ENCODE measurements around the gene MAFB. TPM values are rescaled to one million over a fixed set of nuclear protein-coding genes. Genes with fewer than 3 reads are reported as not detected.

MAFB gene
- total and polyA plus RNA-seq, 8 donors, result 3.7 to 48.0 (median 12.9) TPM

- Histone ChIP-seq H3K4me3 (no peak overlapping the region), H3K4me1 (peaks cover 0 to 15% (median 11%) of the 10 kb centered on the region in 3 donors), H3K9me3 (no peaks in the 10 kb centered on the region), H3K27ac (no peak overlapping the region), H3K27me3 (no peaks in the 10 kb centered on the region), H3K36me3 (no peaks in the 10 kb centered on the region)
- WGBS, 2 donors, result 49 to 57% methylated on average over 3 of the region's 3 CpGs
- peak in 3 of 4 donors; percentile 36 to 50 (median 42) for ATAC-seq
- peak in 1 of 6 donors; percentile 55 for DNase-seq
- TF ChIP-seq, protein P1, sequence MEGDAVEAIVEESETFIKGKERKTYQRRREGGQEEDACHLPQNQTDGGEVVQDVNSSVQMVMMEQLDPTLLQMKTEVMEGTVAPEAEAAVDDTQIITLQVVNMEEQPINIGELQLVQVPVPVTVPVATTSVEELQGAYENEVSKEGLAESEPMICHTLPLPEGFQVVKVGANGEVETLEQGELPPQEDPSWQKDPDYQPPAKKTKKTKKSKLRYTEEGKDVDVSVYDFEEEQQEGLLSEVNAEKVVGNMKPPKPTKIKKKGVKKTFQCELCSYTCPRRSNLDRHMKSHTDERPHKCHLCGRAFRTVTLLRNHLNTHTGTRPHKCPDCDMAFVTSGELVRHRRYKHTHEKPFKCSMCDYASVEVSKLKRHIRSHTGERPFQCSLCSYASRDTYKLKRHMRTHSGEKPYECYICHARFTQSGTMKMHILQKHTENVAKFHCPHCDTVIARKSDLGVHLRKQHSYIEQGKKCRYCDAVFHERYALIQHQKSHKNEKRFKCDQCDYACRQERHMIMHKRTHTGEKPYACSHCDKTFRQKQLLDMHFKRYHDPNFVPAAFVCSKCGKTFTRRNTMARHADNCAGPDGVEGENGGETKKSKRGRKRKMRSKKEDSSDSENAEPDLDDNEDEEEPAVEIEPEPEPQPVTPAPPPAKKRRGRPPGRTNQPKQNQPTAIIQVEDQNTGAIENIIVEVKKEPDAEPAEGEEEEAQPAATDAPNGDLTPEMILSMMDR (IDR thresholded peaks at IDR 0.05), result no peak
- intact Hi-C loops (cut with DNase I), result no loop called here
- no peak for FAIRE-seq
Observed at GRCh38 chr20:40669692-40670091, 19.3 kb downstream of the MAFB start.

DNA sequence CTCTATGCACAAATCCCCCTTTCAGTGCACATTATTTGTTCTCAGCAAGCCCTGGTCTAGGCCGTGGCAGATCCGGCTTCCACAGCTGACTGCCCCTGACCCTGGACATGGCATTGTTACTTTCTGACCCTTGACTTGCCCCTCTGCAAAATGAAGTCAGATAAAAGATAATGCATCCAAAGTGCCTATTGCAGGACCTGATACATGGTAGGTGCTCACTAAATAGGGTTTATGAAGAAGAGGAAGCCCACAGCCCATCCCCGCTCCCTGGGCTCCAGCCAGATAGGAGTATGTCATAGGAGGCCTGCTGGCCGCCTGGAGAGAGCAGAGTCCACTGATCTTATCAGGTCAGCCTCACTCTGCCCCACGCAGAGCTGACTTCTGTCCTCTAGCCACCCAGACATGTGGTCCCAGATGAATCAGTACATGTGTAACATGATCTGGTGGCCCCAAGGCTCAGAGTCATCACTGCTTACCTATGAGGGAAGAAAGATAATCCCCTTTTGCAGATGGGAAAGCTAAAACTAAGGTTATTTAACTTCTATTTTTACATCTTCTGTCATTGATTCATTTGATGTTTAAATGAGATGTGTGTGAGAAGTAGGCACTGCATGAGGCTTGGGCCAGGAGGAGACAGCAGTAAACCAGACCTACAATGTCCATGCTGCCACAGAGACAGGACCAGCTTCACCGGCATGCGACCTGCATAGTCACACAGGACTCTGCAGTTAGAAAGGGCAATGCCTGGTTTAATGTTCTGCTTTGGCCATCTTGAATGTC lies 20.4 kb downstream of the MAFB start:
- TF ChIP-seq, protein P1 (IDR thresholded peaks at IDR 0.05), result no peak
- no peak for DNase-seq
- Histone ChIP-seq H3K27ac (no peak overlapping the region), H3K4me1 (peaks cover 0 to 7% (median 6%) of the 10 kb centered on the region in 3 donors), H3K4me3 (no peak overlapping the region), H3K36me3 (no peaks in the 10 kb centered on the region), H3K27me3 (no peaks in the 10 kb centered on the region), H3K9me3 (no peaks in the 10 kb centered on the region)
- no peak for FAIRE-seq
- WGBS, 2 donors, result 68 to 71% methylated on average over 7 of the region's 7 CpGs
- peak in 2 of 4 donors; percentile 5 to 29 for ATAC-seq
- intact Hi-C loops (cut with DNase I), result no loop called here

DNA sequence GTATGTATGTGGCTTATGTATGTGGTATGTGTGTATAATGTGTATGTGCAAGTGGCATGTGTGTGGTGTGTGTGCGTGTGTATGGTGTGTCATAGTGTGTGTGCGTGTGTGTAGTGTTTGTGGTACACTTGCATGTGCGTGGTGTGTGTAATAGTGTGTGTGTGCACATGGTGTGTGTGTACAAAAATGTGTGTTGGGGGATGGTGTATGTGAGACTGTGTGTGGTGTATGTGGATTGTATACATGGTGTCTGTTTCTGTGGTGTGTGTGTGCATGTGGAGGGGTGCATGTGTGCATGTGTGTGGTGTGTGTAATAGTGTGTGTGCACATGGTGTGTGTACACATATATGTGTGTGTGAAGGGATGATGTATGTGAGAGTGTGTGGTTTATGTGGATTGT lies 21.5 kb downstream of the MAFB start:
- no peak overlapping the region for H3K27ac ChIP-seq
- TF ChIP-seq, protein P1 (IDR thresholded peaks at IDR 0.05), result no peak
- WGBS, 2 donors, result 86 to 92% methylated on average over 3 of the region's 3 CpGs
- no peak for ATAC-seq
- no peak for FAIRE-seq
- no peaks in the 10 kb centered on the region for H3K36me3 ChIP-seq
- H3K4me1 ChIP-seq, result no peaks in the 10 kb centered on the region
- intact Hi-C loops (cut with DNase I), result no loop called here
- H3K4me3 ChIP-seq, result no peak overlapping the region
- no peak for DNase-seq
- no peaks in the 10 kb centered on the region for H3K27me3 ChIP-seq
- no peaks in the 10 kb centered on the region for H3K9me3 ChIP-seq

GRCh38 chr20:40666336-40666735 lies 22.7 kb downstream of the MAFB start:
- ATAC-seq (no peak), FAIRE-seq (no peak), DNase-seq (no peak)
- no peaks in the 10 kb centered on the region for H3K4me1 ChIP-seq
- H3K4me3 ChIP-seq, result no peak overlapping the region
- no peaks in the 10 kb centered on the region for H3K36me3 ChIP-seq
- no peaks in the 10 kb centered on the region for H3K9me3 ChIP-seq
- TF ChIP-seq, protein P1 (IDR thresholded peaks at IDR 0.05), result no peak
- 86 to 87% methylated on average over 9 of the region's 9 CpGs for WGBS, 2 donors
- intact Hi-C loops (cut with DNase I), result no loop called here
- no peak overlapping the region for H3K27ac ChIP-seq
- H3K27me3 ChIP-seq, result no peaks in the 10 kb centered on the region

- Histone ChIP-seq H3K9me3 (no peaks in the 10 kb centered on the region), H3K27ac (no peak overlapping the region), H3K4me3 (no peak overlapping the region), H3K27me3 (no peaks in the 10 kb centered on the region), H3K4me1 (no peaks in the 10 kb centered on the region), H3K36me3 (no peaks in the 10 kb centered on the region)
- 89 to 94% methylated on average over 5 of the region's 5 CpGs for whole genome bisulfite sequencing, 2 donors
- ATAC-seq, result no peak
- DNase-seq, result no peak
- TF ChIP-seq, protein P1 (IDR thresholded peaks at IDR 0.05), result no peak
- intact Hi-C loops (cut with DNase I), result no loop called here
- FAIRE-seq, result no peak
Observed at GRCh38 chr20:40664891-40665290, 24.1 kb downstream of the MAFB start.

Data from pancreas (tissue), 10 donors.